Osteoblast (primary cell): ENCODE measurements around the gene RBM33. TPM values are rescaled to one million over a fixed set of nuclear protein-coding genes. Genes with fewer than 3 reads are reported as not detected.

Experiments
- DNase-seq: peaks from one replicate; pipeline ENCODE4 v3.0.0; 2011; ENCODE audit warnings: low spot score, mixed read lengths; ENCODE audit not compliant: insufficient read length; ENCODE audit errors: missing footprints
- H2AFZ ChIP-seq: 2 replicates; pipeline ENCODE4 v1.6.0; 2011; ENCODE audit warnings: mild to moderate bottlenecking, low read length
- H3K27ac ChIP-seq: 2 replicates; pipeline ENCODE4 v1.5.1; 2011; ENCODE audit warnings: mild to moderate bottlenecking, low read depth, low read length, moderate library complexity
- H3K27me3 ChIP-seq: 2 replicates; pipeline ENCODE4 v1.6.0; 2012; ENCODE audit warnings: mild to moderate bottlenecking, control low read depth, inconsistent platforms, low read length, moderate library complexity; ENCODE audit not compliant: insufficient read depth
- H3K36me3 ChIP-seq: 2 replicates; pipeline ENCODE4 v1.5.1; 2011; ENCODE audit warnings: mild to moderate bottlenecking, low read length, control low read depth, moderate library complexity; ENCODE audit not compliant: insufficient read depth
- H3K4me1 ChIP-seq: 2 replicates; pipeline ENCODE4 v1.5.1; 2011; ENCODE audit warnings: mild to moderate bottlenecking, low read length, control low read depth, moderate library complexity; ENCODE audit not compliant: insufficient read depth
- H3K4me2 ChIP-seq: 2 replicates; pipeline ENCODE4 v1.6.0; 2011; ENCODE audit warnings: mild to moderate bottlenecking, low read length; ENCODE audit not compliant: insufficient read depth
- H3K4me3 ChIP-seq: fragments of 200-600 bp; sonication (generic); 3 replicates; pipeline ENCODE4 v1.5.1; 2012; ENCODE audit warnings: mild to moderate bottlenecking, low read length, inconsistent platforms; ENCODE audit not compliant: insufficient read depth
- H3K79me2 ChIP-seq: 2 replicates; pipeline ENCODE4 v1.6.0; 2012; ENCODE audit warnings: mild to moderate bottlenecking, low read length, control low read depth, inconsistent platforms; ENCODE audit not compliant: insufficient read depth
- H3K9me3 ChIP-seq: 2 replicates; pipeline ENCODE4 v1.5.1; 2011; ENCODE audit warnings: low read depth, low read length, control low read depth
- H4K20me1 ChIP-seq: 2 replicates; pipeline ENCODE4 v1.6.0; 2012; ENCODE audit warnings: mild to moderate bottlenecking, low read length, control low read depth; ENCODE audit not compliant: insufficient read depth
- CTCF ChIP-seq: IDR thresholded peaks from 2 replicates; pipeline ENCODE4 v1.5.1; 2011; ENCODE audit warnings: mild to moderate bottlenecking, low read depth, low read length, moderate library complexity; ENCODE audit errors: extremely low read depth
- total RNA-seq: library from RNA; depleted of rRNA; stranded (reverse); fragments of >200 nt; gene quantifications from 2 replicates; pipeline ENCODE4 v1.2.3, GENCODE V29; 2012

RBM33 gene
- total RNA-seq, 1 donor = 27.5 TPM

GRCh38 chr7:155800741-155801267 is 156.3 kb downstream of the RBM33 start:
- Histone ChIP-seq H3K79me2 (no peaks in the 10 kb centered on the region), H4K20me1 (no peaks in the 10 kb centered on the region), H3K4me1 (peaks cover 5% of the 10 kb centered on the region), H3K36me3 (no peaks in the 10 kb centered on the region), H3K27me3 (peaks cover 50% of the 10 kb centered on the region), H2AFZ (no peak overlapping the region), H3K27ac (no peak overlapping the region), H3K4me2 (no peak overlapping the region), H3K4me3 (no peak overlapping the region), H3K9me3 (no peaks in the 10 kb centered on the region)
- DNase-seq = no peak
- TF ChIP-seq CTCF = no peak

- Histone ChIP-seq H3K27ac (no peak overlapping the region), H3K36me3 (no peaks in the 10 kb centered on the region), H3K79me2 (no peaks in the 10 kb centered on the region), H3K9me3 (no peaks in the 10 kb centered on the region), H3K27me3 (peaks cover 63% of the 10 kb centered on the region), H3K4me1 (peaks cover 9% of the 10 kb centered on the region), H2AFZ (no peak overlapping the region), H3K4me2 (no peak overlapping the region), H4K20me1 (no peaks in the 10 kb centered on the region), H3K4me3 (no peak overlapping the region)
- no peak for DNase-seq
- TF ChIP-seq CTCF = no peak
Observed at GRCh38 chr7:155802291-155802690, 157.8 kb downstream of the RBM33 start.

GRCh38 chr7:155802906-155803417 is 158.5 kb downstream of the RBM33 start:
- Histone ChIP-seq H3K36me3 (no peaks in the 10 kb centered on the region), H4K20me1 (no peaks in the 10 kb centered on the region), H3K79me2 (no peaks in the 10 kb centered on the region), H3K27me3 (peaks cover 70% of the 10 kb centered on the region), H3K4me2 (no peak overlapping the region), H3K27ac (no peak overlapping the region), H2AFZ (no peak overlapping the region), H3K9me3 (no peaks in the 10 kb centered on the region), H3K4me3 (no peak overlapping the region), H3K4me1 (peaks cover 9% of the 10 kb centered on the region)
- no peak for DNase-seq
- TF ChIP-seq CTCF = no peak

- no peak for TF ChIP-seq CTCF
- no peak overlapping the region for H2AFZ ChIP-seq
- H3K4me1 ChIP-seq = peaks cover 9% of the 10 kb centered on the region
- no peaks in the 10 kb centered on the region for H3K79me2 ChIP-seq
- H3K27ac ChIP-seq = no peak overlapping the region
- H3K4me3 ChIP-seq = peak overlapping the region; percentile 16
- H4K20me1 ChIP-seq = no peaks in the 10 kb centered on the region
- H3K4me2 ChIP-seq = peak overlapping the region; percentile 48
- peaks cover 76% of the 10 kb centered on the region for H3K27me3 ChIP-seq
- peak; percentile 90 for DNase-seq
- H3K36me3 ChIP-seq = no peaks in the 10 kb centered on the region
- H3K9me3 ChIP-seq = no peaks in the 10 kb centered on the region
Observed at GRCh38 chr7:155803418-155804376, 159.2 kb downstream of the RBM33 start.
